Natural killer cell (primary cell): ENCODE measurements around the gene RTKN2. TPM values are rescaled to one million over a fixed set of nuclear protein-coding genes. Genes with fewer than 3 reads are reported as not detected.

Source experiments
- ATAC-seq, 3 donors: fragments of 150-1000 bp in 2 of 3; fragments of 200-7000 bp in 1 of 3; cut with Tn5 transposase; 1 replicate in 1 of 3; 2 replicates in 2 of 3; pipeline ENCODE4 v1.10.0; 2021; ENCODE audit warnings: mild to moderate bottlenecking in 2 of 3, moderate library complexity in 2 of 3
- DNase-seq, 2 donors: peaks; one replicate each; pipeline versions ENCODE4 v3.0.0 to v3.0.0-alpha.2; 2013 to 2021; ENCODE audit warnings: mixed read lengths in 1 of 2
- H3K27ac ChIP-seq: one replicate; pipeline ENCODE4 v1.5.1; 2013; ENCODE audit warnings: mild to moderate bottlenecking, low read length
- H3K27me3 ChIP-seq: one replicate; pipeline ENCODE4 v1.6.1; 2013; ENCODE audit warnings: low read length; ENCODE audit not compliant: control insufficient read depth, insufficient read depth
- H3K36me3 ChIP-seq: one replicate; pipeline ENCODE4 v1.6.1; 2013; ENCODE audit warnings: low read length; ENCODE audit not compliant: control insufficient read depth, insufficient read depth
- H3K4me1 ChIP-seq: one replicate; pipeline ENCODE4 v1.6.1; 2013; ENCODE audit warnings: low read length; ENCODE audit not compliant: control insufficient read depth, insufficient read depth
- H3K4me3 ChIP-seq: one replicate; pipeline ENCODE4 v1.5.1; 2013; ENCODE audit warnings: low read length
- H3K9me3 ChIP-seq: one replicate; pipeline ENCODE4 v1.6.1; 2013; ENCODE audit warnings: low read length; ENCODE audit not compliant: control insufficient read depth, insufficient read depth
- H3K27ac Mint-ChIP-seq, 2 donors: one replicate each; pipeline ENCODE4 v1.8.0; 2022; ENCODE audit warnings: mild to moderate bottlenecking in 2 of 2, mixed read lengths in 2 of 2, moderate library complexity in 1 of 2
- H3K27me3 Mint-ChIP-seq, 2 donors: one replicate each; pipeline ENCODE4 v1.8.0; 2022; ENCODE audit warnings: low read depth in 2 of 2, mixed read lengths in 2 of 2
- H3K36me3 Mint-ChIP-seq: one replicate; pipeline ENCODE4 v1.8.0; 2022; ENCODE audit warnings: mixed read lengths
- H3K4me1 Mint-ChIP-seq, 2 donors: one replicate each; pipeline ENCODE4 v1.8.0; 2022; ENCODE audit warnings: mixed read lengths in 2 of 2
- H3K4me3 Mint-ChIP-seq: one replicate; pipeline ENCODE4 v1.8.0; 2022; ENCODE audit warnings: mild to moderate bottlenecking, moderate library complexity, mixed read lengths
- H3K9me3 Mint-ChIP-seq, 2 donors: one replicate each; pipeline ENCODE4 v1.8.0; 2022; ENCODE audit warnings: mixed read lengths in 2 of 2
- WGBS: methylation state at CpG from one replicate; pipeline ENCODE4 v1.1.7; 2013; ENCODE audit warnings: missing lambda C conversion rate; ENCODE audit not compliant: insufficient coverage; 5-methylcytosine and 5-hydroxymethylcytosine counted together
- intact Hi-C: fragments of 100-400 bp; cut with micrococcal nuclease; formaldehyde crosslinking; loops from one replicate; pipeline ENCODE4 v1.14.2; 2022
- total RNA-seq, 4 donors: library from RNA; stranded (reverse); fragments of 120-200 nt in 1 of 4; gene quantifications; one replicate each; pipeline versions ENCODE4 v1.2.3 to v1.2.4, GENCODE V29; 2013 to 2022
- TF ChIP-seq, protein P1 (sequence below): fragments of 200-600 bp; IDR thresholded peaks from one replicate; pipeline ENCODE4 v1.8.0; 2022; ENCODE audit warnings: antibody characterized with exemption

The RTKN2 gene
- total RNA-seq, 3 donors from 2014 or later (not counting 1 experiment from before 2014, with no cell fraction given): 0.31 to 0.61 (median 0.33) TPM

- DNase-seq: no peak
- H3K4me1 Mint-ChIP-seq: no peaks in the 10 kb centered on the region
- no peaks in the 10 kb centered on the region for H3K9me3 Mint-ChIP-seq
- H3K36me3 Mint-ChIP-seq: no peaks in the 10 kb centered on the region
- no peak overlapping the region for H3K27ac Mint-ChIP-seq
- Histone ChIP-seq H3K4me3 (no peak overlapping the region), H3K27ac (no peak overlapping the region), H3K9me3 (no peaks in the 10 kb centered on the region), H3K4me1 (no peaks in the 10 kb centered on the region), H3K27me3 (no peaks in the 10 kb centered on the region), H3K36me3 (no peaks in the 10 kb centered on the region)
- H3K4me3 Mint-ChIP-seq: no peak overlapping the region
- ATAC-seq: no peak
- H3K27me3 Mint-ChIP-seq: no peaks in the 10 kb centered on the region
- intact Hi-C loops: no loop called here
- TF ChIP-seq, protein P1, sequence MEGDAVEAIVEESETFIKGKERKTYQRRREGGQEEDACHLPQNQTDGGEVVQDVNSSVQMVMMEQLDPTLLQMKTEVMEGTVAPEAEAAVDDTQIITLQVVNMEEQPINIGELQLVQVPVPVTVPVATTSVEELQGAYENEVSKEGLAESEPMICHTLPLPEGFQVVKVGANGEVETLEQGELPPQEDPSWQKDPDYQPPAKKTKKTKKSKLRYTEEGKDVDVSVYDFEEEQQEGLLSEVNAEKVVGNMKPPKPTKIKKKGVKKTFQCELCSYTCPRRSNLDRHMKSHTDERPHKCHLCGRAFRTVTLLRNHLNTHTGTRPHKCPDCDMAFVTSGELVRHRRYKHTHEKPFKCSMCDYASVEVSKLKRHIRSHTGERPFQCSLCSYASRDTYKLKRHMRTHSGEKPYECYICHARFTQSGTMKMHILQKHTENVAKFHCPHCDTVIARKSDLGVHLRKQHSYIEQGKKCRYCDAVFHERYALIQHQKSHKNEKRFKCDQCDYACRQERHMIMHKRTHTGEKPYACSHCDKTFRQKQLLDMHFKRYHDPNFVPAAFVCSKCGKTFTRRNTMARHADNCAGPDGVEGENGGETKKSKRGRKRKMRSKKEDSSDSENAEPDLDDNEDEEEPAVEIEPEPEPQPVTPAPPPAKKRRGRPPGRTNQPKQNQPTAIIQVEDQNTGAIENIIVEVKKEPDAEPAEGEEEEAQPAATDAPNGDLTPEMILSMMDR: no peak
- 93% methylated on average over 1 of the region's 4 CpGs for WGBS
These were observed 36.8 kb downstream of the RTKN2 start for GRCh38 chr10:62231805-62232204.

DNA sequence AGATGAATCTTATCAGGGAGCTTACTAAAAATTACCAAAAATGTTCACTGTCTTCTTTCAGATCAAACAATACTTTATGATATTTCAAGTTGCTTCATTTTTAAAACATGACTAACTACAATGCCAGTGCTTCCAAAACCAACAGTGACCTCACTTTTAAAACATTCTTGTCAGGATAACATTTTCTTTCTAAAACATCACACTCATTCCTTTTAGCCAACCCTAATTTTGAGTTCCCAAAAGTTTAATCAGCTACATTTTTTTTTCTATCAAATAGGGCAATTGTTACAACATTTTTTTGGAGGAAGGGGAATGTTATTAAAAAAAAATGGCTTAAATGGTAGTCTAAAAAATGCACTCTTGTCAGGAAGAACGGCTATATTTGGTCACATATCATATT is 37.3 kb downstream of the RTKN2 start:
- H3K27ac ChIP-seq: no peak overlapping the region
- no CpG with 5 or more reads among the region's 1 CpG for WGBS
- TF ChIP-seq, protein P1: no peak

GRCh38 chr10:62230344-62231121 is 38.1 kb downstream of the RTKN2 start:
- no peaks in the 10 kb centered on the region for H3K9me3 ChIP-seq
- H3K36me3 Mint-ChIP-seq: no peaks in the 10 kb centered on the region
- no peaks in the 10 kb centered on the region for H3K27me3 Mint-ChIP-seq
- no peaks in the 10 kb centered on the region for H3K4me1 Mint-ChIP-seq
- H3K9me3 Mint-ChIP-seq: no peaks in the 10 kb centered on the region
- H3K4me3 Mint-ChIP-seq: no peak overlapping the region
- no peak for ATAC-seq
- intact Hi-C loops: no loop called here
- no peaks in the 10 kb centered on the region for H3K27me3 ChIP-seq
- no peaks in the 10 kb centered on the region for H3K36me3 ChIP-seq
- no peak overlapping the region for H3K27ac Mint-ChIP-seq
- 67% methylated on average over 1 of the region's 4 CpGs for WGBS
- no peaks in the 10 kb centered on the region for H3K4me1 ChIP-seq
- H3K27ac ChIP-seq: no peak overlapping the region
- no peak overlapping the region for H3K4me3 ChIP-seq
- TF ChIP-seq, protein P1: no peak
- DNase-seq: no peak

More for the DNA sequence above, 37.3 kb downstream of the RTKN2 start:
- no peaks in the 10 kb centered on the region for H3K36me3 Mint-ChIP-seq
- no peaks in the 10 kb centered on the region for H3K9me3 ChIP-seq
- H3K36me3 ChIP-seq: no peaks in the 10 kb centered on the region
- no peaks in the 10 kb centered on the region for H3K27me3 Mint-ChIP-seq
- no peak for DNase-seq
- no peak for ATAC-seq
- intact Hi-C loops: no loop called here
- no peak overlapping the region for H3K27ac Mint-ChIP-seq
- no peaks in the 10 kb centered on the region for H3K4me1 Mint-ChIP-seq
- no peak overlapping the region for H3K4me3 Mint-ChIP-seq
- H3K27me3 ChIP-seq: no peaks in the 10 kb centered on the region
- H3K4me1 ChIP-seq: no peaks in the 10 kb centered on the region
- no peak overlapping the region for H3K4me3 ChIP-seq
- no peaks in the 10 kb centered on the region for H3K9me3 Mint-ChIP-seq

DNA sequence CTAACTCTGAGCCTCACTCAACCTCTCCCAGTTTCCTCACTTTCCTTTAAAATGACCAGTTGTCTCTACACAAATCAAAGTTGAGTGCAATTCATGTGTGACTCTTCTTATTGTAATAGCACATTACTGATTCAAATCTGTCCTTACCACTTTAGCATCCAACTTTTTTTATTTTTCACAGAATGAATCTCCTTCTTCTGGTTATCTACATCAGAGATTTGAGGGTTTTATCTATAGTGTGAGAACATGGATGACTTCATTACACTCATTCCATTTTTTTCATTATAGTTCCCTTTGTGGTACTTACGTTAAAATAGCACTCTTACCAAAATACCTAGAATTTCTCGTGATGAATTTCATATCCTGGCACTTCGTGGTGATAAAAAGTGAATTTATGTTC is 43.3 kb downstream of the RTKN2 start:
- TF ChIP-seq, protein P1: no peak
- no peaks in the 10 kb centered on the region for H3K4me1 Mint-ChIP-seq
- Histone ChIP-seq H3K4me1 (no peaks in the 10 kb centered on the region), H3K27me3 (no peaks in the 10 kb centered on the region), H3K4me3 (no peak overlapping the region), H3K27ac (no peak overlapping the region), H3K9me3 (no peaks in the 10 kb centered on the region), H3K36me3 (no peaks in the 10 kb centered on the region)
- H3K27ac Mint-ChIP-seq: no peak overlapping the region
- H3K27me3 Mint-ChIP-seq: no peaks in the 10 kb centered on the region
- no peak for DNase-seq
- WGBS: no CpG with 5 or more reads among the region's 3 CpGs
- ATAC-seq: no peak
- intact Hi-C loops: no loop called here
- no peaks in the 10 kb centered on the region for H3K9me3 Mint-ChIP-seq
- H3K4me3 Mint-ChIP-seq: no peak overlapping the region
- no peaks in the 10 kb centered on the region for H3K36me3 Mint-ChIP-seq
